Endodermal cell (in vitro differentiated cells): ENCODE data around the gene ZBTB8A. TPM values are rescaled to one million over a fixed set of nuclear protein-coding genes. Genes with fewer than 3 reads are reported as not detected.

ENCODE experiments used
- DNase-seq: peaks from one replicate; pipeline ENCODE4 v3.0.0-alpha.2; 2017
- H3K27ac ChIP-seq: 2 replicates; pipeline ENCODE4 v1.5.1; 2013; ENCODE audit warnings: mild to moderate bottlenecking, low read depth, low read length, moderate library complexity
- H3K27me3 ChIP-seq: 2 replicates; pipeline ENCODE4 v1.6.1; 2013; ENCODE audit warnings: mild to moderate bottlenecking, low read length, moderate library complexity; ENCODE audit not compliant: insufficient read depth, control insufficient read depth, poor library complexity, severe bottlenecking
- H3K36me3 ChIP-seq: 2 replicates; pipeline ENCODE4 v1.7.0; 2013; ENCODE audit warnings: mild to moderate bottlenecking, low read length, moderate library complexity; ENCODE audit not compliant: control insufficient read depth, insufficient read depth
- H3K4me1 ChIP-seq: one replicate; pipeline ENCODE4 v1.7.0; 2013; ENCODE audit warnings: low read length; ENCODE audit not compliant: control insufficient read depth, insufficient read depth
- H3K4me3 ChIP-seq: 2 replicates; pipeline ENCODE4 v1.5.1; 2013; ENCODE audit warnings: mild to moderate bottlenecking, low read length, moderate library complexity
- H3K9ac ChIP-seq: 2 replicates; pipeline ENCODE4 v1.6.1; 2013; ENCODE audit warnings: mild to moderate bottlenecking, low read length, moderate library complexity; ENCODE audit not compliant: poor library complexity, severe bottlenecking; ENCODE audit errors: extremely low read depth
- H3K9me3 ChIP-seq: 2 replicates; pipeline ENCODE4 v1.6.1; 2013; ENCODE audit warnings: mild to moderate bottlenecking, low read length, moderate library complexity; ENCODE audit not compliant: control insufficient read depth
- H3K27ac Mint-ChIP-seq: 2 replicates; pipeline ENCODE4 v1.8.0; 2020; ENCODE audit warnings: mixed read lengths
- H3K27me3 Mint-ChIP-seq: 2 replicates; pipeline ENCODE4 v1.8.0; 2021; ENCODE audit warnings: mild to moderate bottlenecking, mixed read lengths; ENCODE audit not compliant: insufficient read depth
- H3K36me3 Mint-ChIP-seq: 2 replicates; pipeline ENCODE4 v1.8.0; 2020; ENCODE audit warnings: low read depth, mixed read lengths
- H3K4me1 Mint-ChIP-seq: 2 replicates; pipeline ENCODE4 v1.8.0; 2020; ENCODE audit warnings: mixed read lengths
- H3K4me3 Mint-ChIP-seq: 2 replicates; pipeline ENCODE4 v1.8.0; 2020; ENCODE audit warnings: mild to moderate bottlenecking, moderate library complexity, mixed read lengths
- H3K9me3 Mint-ChIP-seq: 2 replicates; pipeline ENCODE4 v1.8.0; 2020; ENCODE audit warnings: mild to moderate bottlenecking, mixed read lengths
- CTCF ChIP-seq: fragments of 200-600 bp; sonication (generic); conservative IDR thresholded peaks from 2 replicates; pipeline ENCODE4 v1.5.0; 2021; ENCODE audit warnings: antibody characterized with exemption, mild to moderate bottlenecking
- WGBS, 2 experiments: methylation state at CpG; one replicate each; pipeline versions ENCODE4 v1.1.5 to v1.1.7; 2013; ENCODE audit warnings: missing lambda C conversion rate in 2 of 2, mixed read lengths in 1 of 2; ENCODE audit not compliant: insufficient coverage in 1 of 2, insufficient read length in 1 of 2; 5-methylcytosine and 5-hydroxymethylcytosine counted together
- total RNA-seq, 2 donors: library from RNA; stranded (reverse); fragmentation: NEBNext Ultra II Directional in 1 of 2; extraction: Animal tissue kit (Norgen Biotek cat#: 25700) in 1 of 2; gene quantifications; 2 replicates in 1 of 2; 3 replicates in 1 of 2; pipeline ENCODE4 v1.2.1, GENCODE V29; 2021

The ZBTB8A gene
- total RNA-seq, 2 donors from 2014 or later: 22.6 to 25.3 TPM

- Histone ChIP-seq H3K27ac (no peak overlapping the region), H3K9me3 (no peaks in the 10 kb centered on the region), H3K9ac (no peak overlapping the region), H3K4me3 (no peak overlapping the region), H3K36me3 (peaks cover 46% of the 10 kb centered on the region), H3K27me3 (no peaks in the 10 kb centered on the region), H3K4me1 (no peaks in the 10 kb centered on the region)
- Mint-ChIP-seq H3K27me3 (no peaks in the 10 kb centered on the region), H3K4me3 (no peak overlapping the region), H3K36me3 (peaks cover 68% of the 10 kb centered on the region), H3K4me1 (no peaks in the 10 kb centered on the region), H3K27ac (no peak overlapping the region), H3K9me3 (no peaks in the 10 kb centered on the region)
- no peak for TF ChIP-seq CTCF
- WGBS, 2 experiments: 98 to 100% methylated on average over 7 to 9 of the region's 9 CpGs
- no peak for DNase-seq
Measured at GRCh38 chr1:32592943-32593342, 53.7 kb downstream of the ZBTB8A start.

- Histone ChIP-seq H3K4me1 (no peaks in the 10 kb centered on the region), H3K27ac (no peak overlapping the region), H3K4me3 (no peak overlapping the region), H3K36me3 (peaks cover 56% of the 10 kb centered on the region), H3K9ac (no peak overlapping the region), H3K27me3 (no peaks in the 10 kb centered on the region), H3K9me3 (no peaks in the 10 kb centered on the region)
- no peaks in the 10 kb centered on the region for H3K4me1 Mint-ChIP-seq
- H3K27ac Mint-ChIP-seq: no peak overlapping the region
- no peak overlapping the region for H3K4me3 Mint-ChIP-seq
- peaks cover 59% of the 10 kb centered on the region for H3K36me3 Mint-ChIP-seq
- no peaks in the 10 kb centered on the region for H3K27me3 Mint-ChIP-seq
- H3K9me3 Mint-ChIP-seq: no peaks in the 10 kb centered on the region
- WGBS, 2 experiments: 89 to 95% methylated on average over 2 of the region's 2 CpGs
- no peak for DNase-seq
- no peak for TF ChIP-seq CTCF
Measured at GRCh38 chr1:32600034-32600433, 60.8 kb downstream of the ZBTB8A start.

- Histone ChIP-seq H3K9ac (no peak overlapping the region), H3K36me3 (peaks cover 18% of the 10 kb centered on the region), H3K9me3 (no peaks in the 10 kb centered on the region), H3K27me3 (no peaks in the 10 kb centered on the region), H3K4me3 (no peak overlapping the region), H3K27ac (no peak overlapping the region), H3K4me1 (no peaks in the 10 kb centered on the region)
- Mint-ChIP-seq H3K4me3 (no peak overlapping the region), H3K27me3 (no peaks in the 10 kb centered on the region), H3K9me3 (no peaks in the 10 kb centered on the region), H3K36me3 (peaks cover 30% of the 10 kb centered on the region), H3K4me1 (no peaks in the 10 kb centered on the region), H3K27ac (no peak overlapping the region)
- TF ChIP-seq CTCF: no peak
- no peak for DNase-seq
- 93 to 96% methylated on average over 17 of the region's 17 CpGs for WGBS, 2 experiments
Measured at GRCh38 chr1:32605711-32606424, 66.6 kb downstream of the ZBTB8A start.
